Measurements from ENCODE around the gene RAPH1.
A peak's percentile ranks its signal among the peaks of the same experiment; 100 is the strongest.

RAPH1 gene

GRCh38 chr2:203492965-203493364, 42.1 kb downstream of the RAPH1 start:
- Histone ChIP-seq H3K36me3 (ENCODE audit: control insufficient read depth, insufficient read depth, low read length) (no peaks in the 10 kb centered on the region), H3K4me1 (ENCODE audit: control insufficient read depth, insufficient read depth, low read length, poor library complexity, severe bottlenecking) (no peaks in the 10 kb centered on the region), H3K4me3 (ENCODE audit: insufficient read depth, low read depth, low read length, poor library complexity, severe bottlenecking) (no peak overlapping the region), H3K27me3 (replicated peaks; ENCODE audit: control insufficient read depth, insufficient read depth, low read length, poor library complexity, severe bottlenecking) (no peaks in the 10 kb centered on the region), H3K27ac (ENCODE audit: insufficient read depth, low read length, poor library complexity, severe bottlenecking) (no peak overlapping the region), H3K9me3 (ENCODE audit: control insufficient read depth, low read length) (no peaks in the 10 kb centered on the region)
- no peak for DNase-seq

DNA sequence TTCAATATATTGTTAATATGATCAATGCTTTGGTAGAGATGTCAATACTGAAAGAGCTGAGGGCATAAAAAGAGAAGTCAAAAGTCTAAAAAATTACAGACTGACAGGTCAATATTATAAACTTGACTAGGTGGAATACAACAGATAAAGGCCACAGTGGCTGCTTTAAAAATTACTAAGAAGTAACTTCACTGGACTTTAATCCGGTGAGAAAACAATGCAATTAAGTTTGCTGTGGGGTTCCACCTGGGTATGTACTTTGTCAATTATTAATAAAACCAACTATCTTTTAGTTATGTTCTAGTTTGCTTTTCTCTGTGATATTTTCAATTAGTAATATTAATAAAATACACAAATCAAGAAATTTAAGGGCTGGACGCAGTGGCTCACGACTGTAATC, 44.7 kb downstream of the RAPH1 start:
- H3K9me3 ChIP-seq (ENCODE audit: control insufficient read depth, low read length) = no peaks in the 10 kb centered on the region
- H3K4me1 ChIP-seq (ENCODE audit: control insufficient read depth, insufficient read depth, low read length, poor library complexity, severe bottlenecking) = no peaks in the 10 kb centered on the region
- no peaks in the 10 kb centered on the region for H3K27me3 ChIP-seq (replicated peaks; ENCODE audit: control insufficient read depth, insufficient read depth, low read length, poor library complexity, severe bottlenecking)
- H3K4me3 ChIP-seq (ENCODE audit: insufficient read depth, low read depth, low read length, poor library complexity, severe bottlenecking) = no peak overlapping the region
- no peak for DNase-seq
- H3K36me3 ChIP-seq (ENCODE audit: control insufficient read depth, insufficient read depth, low read length) = no peaks in the 10 kb centered on the region
- no peak overlapping the region for H3K27ac ChIP-seq (ENCODE audit: insufficient read depth, low read length, poor library complexity, severe bottlenecking)

DNA sequence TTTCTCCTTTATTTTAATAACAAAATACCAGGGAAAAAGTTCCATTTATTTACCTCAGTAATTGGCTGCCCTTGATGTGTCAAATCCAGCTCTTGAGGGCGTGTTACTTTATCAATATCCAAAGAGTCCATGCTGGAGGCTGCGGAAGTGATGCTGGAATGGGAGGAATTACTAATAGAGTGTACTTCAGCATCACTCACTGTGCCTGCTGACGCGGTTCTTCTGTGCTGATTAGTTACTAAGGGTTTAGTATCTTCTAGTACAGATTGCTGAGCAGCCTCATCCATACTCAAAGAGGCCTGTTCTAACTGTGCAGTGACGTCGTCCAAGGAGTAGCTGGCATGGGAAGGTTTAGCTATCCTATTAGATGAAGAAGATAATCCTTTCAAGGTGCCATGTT, 45.6 kb downstream of the RAPH1 start:
- H3K27ac ChIP-seq (ENCODE audit: insufficient read depth, low read length, poor library complexity, severe bottlenecking) = no peak overlapping the region
- H3K9me3 ChIP-seq (ENCODE audit: control insufficient read depth, low read length) = no peaks in the 10 kb centered on the region
- no peak overlapping the region for H3K4me3 ChIP-seq (ENCODE audit: insufficient read depth, low read depth, low read length, poor library complexity, severe bottlenecking)
- H3K4me1 ChIP-seq (ENCODE audit: control insufficient read depth, insufficient read depth, low read length, poor library complexity, severe bottlenecking) = no peaks in the 10 kb centered on the region
- H3K27me3 ChIP-seq (replicated peaks; ENCODE audit: control insufficient read depth, insufficient read depth, low read length, poor library complexity, severe bottlenecking) = no peaks in the 10 kb centered on the region
- no peak for DNase-seq
- no peaks in the 10 kb centered on the region for H3K36me3 ChIP-seq (ENCODE audit: control insufficient read depth, insufficient read depth, low read length)

DNA sequence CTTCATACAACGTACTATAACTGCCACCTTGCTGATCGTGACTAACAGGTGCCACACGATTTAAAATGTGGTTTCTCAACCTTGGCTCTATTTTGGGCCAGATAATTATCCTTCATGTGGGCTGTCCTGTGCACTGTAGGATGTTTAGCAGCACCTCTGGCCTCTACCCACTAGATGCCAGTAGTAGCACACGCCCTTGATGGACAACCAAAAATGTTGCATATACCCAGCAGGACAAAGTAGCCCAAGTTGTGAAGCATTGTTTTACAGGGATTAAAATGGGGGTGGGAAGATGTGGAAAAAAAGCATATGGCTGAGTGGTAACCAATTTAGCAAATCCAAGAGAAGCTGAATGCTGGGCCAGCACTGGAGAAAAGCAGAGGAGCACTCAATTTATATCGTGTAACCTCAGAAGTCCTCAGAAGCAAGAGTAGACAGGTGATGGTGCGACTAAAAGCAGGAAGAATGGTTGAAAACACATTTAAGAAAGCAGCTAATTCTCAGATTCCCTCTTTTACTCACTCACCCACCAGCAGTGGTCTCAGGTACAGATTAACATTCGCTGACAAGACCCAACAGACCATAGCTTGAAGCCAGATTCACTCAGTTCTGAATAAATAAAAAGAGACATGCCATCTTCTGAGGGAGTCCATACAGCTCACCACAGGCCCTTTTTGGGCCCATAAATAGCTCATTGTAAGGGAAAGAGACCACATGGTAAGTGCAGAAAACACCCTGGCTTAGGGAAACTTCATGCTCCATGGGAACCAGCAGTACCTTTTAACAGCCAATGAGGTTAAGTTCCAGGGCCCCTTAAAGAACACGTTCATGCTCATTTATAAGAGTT, 50.6 kb downstream of the RAPH1 start:
- Histone ChIP-seq H3K4me1 (ENCODE audit: control insufficient read depth, insufficient read depth, low read length, poor library complexity, severe bottlenecking) (no peaks in the 10 kb centered on the region), H3K27me3 (replicated peaks; ENCODE audit: control insufficient read depth, insufficient read depth, low read length, poor library complexity, severe bottlenecking) (no peaks in the 10 kb centered on the region), H3K4me3 (ENCODE audit: insufficient read depth, low read depth, low read length, poor library complexity, severe bottlenecking) (no peak overlapping the region), H3K27ac (ENCODE audit: insufficient read depth, low read length, poor library complexity, severe bottlenecking) (no peak overlapping the region), H3K36me3 (ENCODE audit: control insufficient read depth, insufficient read depth, low read length) (no peaks in the 10 kb centered on the region), H3K9me3 (ENCODE audit: control insufficient read depth, low read length) (no peaks in the 10 kb centered on the region)
- peak; percentile 3 to 27 (median 18) for DNase-seq

GRCh38 chr2:203480623-203481022, 54.5 kb downstream of the RAPH1 start:
- Histone ChIP-seq H3K9me3 (ENCODE audit: control insufficient read depth, low read length) (no peaks in the 10 kb centered on the region), H3K36me3 (ENCODE audit: control insufficient read depth, insufficient read depth, low read length) (no peaks in the 10 kb centered on the region), H3K27me3 (replicated peaks; ENCODE audit: control insufficient read depth, insufficient read depth, low read length, poor library complexity, severe bottlenecking) (no peaks in the 10 kb centered on the region), H3K4me1 (ENCODE audit: control insufficient read depth, insufficient read depth, low read length, poor library complexity, severe bottlenecking) (no peaks in the 10 kb centered on the region), H3K27ac (ENCODE audit: insufficient read depth, low read length, poor library complexity, severe bottlenecking) (no peak overlapping the region), H3K4me3 (ENCODE audit: insufficient read depth, low read depth, low read length, poor library complexity, severe bottlenecking) (no peak overlapping the region)
- no peak for DNase-seq

- Histone ChIP-seq H3K4me3 (ENCODE audit: insufficient read depth, low read depth, low read length, poor library complexity, severe bottlenecking) (no peak overlapping the region), H3K27me3 (replicated peaks; ENCODE audit: control insufficient read depth, insufficient read depth, low read length, poor library complexity, severe bottlenecking) (no peaks in the 10 kb centered on the region), H3K27ac (ENCODE audit: insufficient read depth, low read length, poor library complexity, severe bottlenecking) (no peak overlapping the region), H3K4me1 (ENCODE audit: control insufficient read depth, insufficient read depth, low read length, poor library complexity, severe bottlenecking) (no peaks in the 10 kb centered on the region), H3K9me3 (ENCODE audit: control insufficient read depth, low read length) (no peaks in the 10 kb centered on the region), H3K36me3 (ENCODE audit: control insufficient read depth, insufficient read depth, low read length) (no peaks in the 10 kb centered on the region)
- DNase-seq = no peak
Measured at GRCh38 chr2:203476881-203477280, 58.2 kb downstream of the RAPH1 start.

GRCh38 chr2:203471323-203471722, 63.8 kb downstream of the RAPH1 start:
- H3K9me3 ChIP-seq (ENCODE audit: control insufficient read depth, low read length) = no peaks in the 10 kb centered on the region
- no peak overlapping the region for H3K4me3 ChIP-seq (ENCODE audit: insufficient read depth, low read depth, low read length, poor library complexity, severe bottlenecking)
- H3K27me3 ChIP-seq (replicated peaks; ENCODE audit: control insufficient read depth, insufficient read depth, low read length, poor library complexity, severe bottlenecking) = no peaks in the 10 kb centered on the region
- no peaks in the 10 kb centered on the region for H3K4me1 ChIP-seq (ENCODE audit: control insufficient read depth, insufficient read depth, low read length, poor library complexity, severe bottlenecking)
- DNase-seq = no peak
- no peak overlapping the region for H3K27ac ChIP-seq (ENCODE audit: insufficient read depth, low read length, poor library complexity, severe bottlenecking)
- H3K36me3 ChIP-seq (ENCODE audit: control insufficient read depth, insufficient read depth, low read length) = no peaks in the 10 kb centered on the region

DNA sequence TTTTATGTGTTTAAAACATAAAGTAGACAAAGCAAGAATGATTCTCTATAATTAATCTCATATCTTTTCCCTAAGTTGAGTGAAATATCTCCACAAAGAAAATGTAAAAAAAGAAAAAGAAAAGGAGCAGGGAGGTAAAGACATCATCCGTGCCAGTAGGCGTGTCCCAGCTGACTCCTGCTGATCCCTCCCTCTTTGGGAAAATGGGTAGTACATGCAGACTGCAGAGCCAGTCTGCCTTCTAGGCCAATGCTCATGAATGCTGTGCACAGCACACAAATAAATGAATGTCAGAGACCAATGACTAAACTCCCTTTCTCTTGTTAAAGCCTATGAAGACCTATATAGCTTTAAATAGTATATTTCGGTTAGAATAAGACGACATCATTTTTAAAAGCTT, 64.7 kb downstream of the RAPH1 start:
- H3K4me1 ChIP-seq (ENCODE audit: control insufficient read depth, insufficient read depth, low read length, poor library complexity, severe bottlenecking) = no peaks in the 10 kb centered on the region
- H3K9me3 ChIP-seq (ENCODE audit: control insufficient read depth, low read length) = no peaks in the 10 kb centered on the region
- H3K27me3 ChIP-seq (replicated peaks; ENCODE audit: control insufficient read depth, insufficient read depth, low read length, poor library complexity, severe bottlenecking) = no peaks in the 10 kb centered on the region
- DNase-seq = no peak
- H3K4me3 ChIP-seq (ENCODE audit: insufficient read depth, low read depth, low read length, poor library complexity, severe bottlenecking) = no peak overlapping the region
- no peaks in the 10 kb centered on the region for H3K36me3 ChIP-seq (ENCODE audit: control insufficient read depth, insufficient read depth, low read length)
- no peak overlapping the region for H3K27ac ChIP-seq (ENCODE audit: insufficient read depth, low read length, poor library complexity, severe bottlenecking)

DNA sequence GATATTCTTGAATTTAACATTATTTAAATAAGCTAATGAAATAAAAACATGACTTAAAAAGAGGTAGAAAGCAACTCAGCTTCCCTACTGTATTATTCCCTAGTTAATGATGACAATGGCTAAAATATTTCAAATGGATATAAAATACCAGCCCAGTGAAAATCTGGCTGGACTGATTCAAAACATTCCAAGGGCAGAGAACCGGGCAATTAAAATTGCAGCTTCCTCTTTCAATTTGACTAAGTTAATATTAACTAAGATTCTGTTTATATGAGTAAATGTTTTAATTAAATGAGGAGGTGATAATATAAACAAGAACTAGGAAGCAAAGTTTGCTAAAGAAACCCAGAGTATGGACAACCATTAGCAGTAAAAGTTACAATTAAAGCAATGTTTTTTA, 65.6 kb downstream of the RAPH1 start:
- Histone ChIP-seq H3K36me3 (ENCODE audit: control insufficient read depth, insufficient read depth, low read length) (no peaks in the 10 kb centered on the region), H3K4me3 (ENCODE audit: insufficient read depth, low read depth, low read length, poor library complexity, severe bottlenecking) (no peak overlapping the region), H3K27ac (ENCODE audit: insufficient read depth, low read length, poor library complexity, severe bottlenecking) (no peak overlapping the region)

GRCh38 chr2:203463266-203463678, 71.8 kb downstream of the RAPH1 start:
- Histone ChIP-seq H3K9me3 (ENCODE audit: control insufficient read depth, low read length) (no peaks in the 10 kb centered on the region), H3K4me3 (ENCODE audit: insufficient read depth, low read depth, low read length, poor library complexity, severe bottlenecking) (no peak overlapping the region), H3K4me1 (ENCODE audit: control insufficient read depth, insufficient read depth, low read length, poor library complexity, severe bottlenecking) (no peaks in the 10 kb centered on the region), H3K27me3 (replicated peaks; ENCODE audit: control insufficient read depth, insufficient read depth, low read length, poor library complexity, severe bottlenecking) (no peaks in the 10 kb centered on the region), H3K27ac (ENCODE audit: insufficient read depth, low read length, poor library complexity, severe bottlenecking) (no peak overlapping the region), H3K36me3 (ENCODE audit: control insufficient read depth, insufficient read depth, low read length) (no peaks in the 10 kb centered on the region)
- no peak for DNase-seq

More for the DNA sequence above, 65.6 kb downstream of the RAPH1 start:
- no peak for DNase-seq
- no peaks in the 10 kb centered on the region for H3K4me1 ChIP-seq (ENCODE audit: control insufficient read depth, insufficient read depth, low read length, poor library complexity, severe bottlenecking)
- no peaks in the 10 kb centered on the region for H3K9me3 ChIP-seq (ENCODE audit: control insufficient read depth, low read length)
- no peaks in the 10 kb centered on the region for H3K27me3 ChIP-seq (replicated peaks; ENCODE audit: control insufficient read depth, insufficient read depth, low read length, poor library complexity, severe bottlenecking)
